GM12892 (cell line): Measurements from ENCODE around the gene TMEM205.

Experiments used
- DNase-seq: peaks from one replicate; pipeline ENCODE4 v3.0.0; 2011; ENCODE audit not compliant: insufficient read length
- FAIRE-seq: peaks from 2 replicates; lab custom pipeline; 2011; peaks lifted over from hg19 to GRCh38; lab: Jason Lieb, UNC
- POLR2A ChIP-seq: IDR thresholded peaks from 2 replicates; pipeline ENCODE4 v1.6.1; 2011; ENCODE audit warnings: low read depth, low read length, control low read depth
- POLR2AphosphoS5 ChIP-seq: IDR thresholded peaks from 2 replicates; pipeline ENCODE4 v1.6.1; 2011; ENCODE audit warnings: low read depth, low read length, control low read depth
- TAF1 ChIP-seq: IDR thresholded peaks from 2 replicates; pipeline ENCODE4 v1.6.1; 2011; ENCODE audit warnings: low read depth, mild to moderate bottlenecking, control low read depth, low read length, borderline replicate concordance

Gene TMEM205

DNA sequence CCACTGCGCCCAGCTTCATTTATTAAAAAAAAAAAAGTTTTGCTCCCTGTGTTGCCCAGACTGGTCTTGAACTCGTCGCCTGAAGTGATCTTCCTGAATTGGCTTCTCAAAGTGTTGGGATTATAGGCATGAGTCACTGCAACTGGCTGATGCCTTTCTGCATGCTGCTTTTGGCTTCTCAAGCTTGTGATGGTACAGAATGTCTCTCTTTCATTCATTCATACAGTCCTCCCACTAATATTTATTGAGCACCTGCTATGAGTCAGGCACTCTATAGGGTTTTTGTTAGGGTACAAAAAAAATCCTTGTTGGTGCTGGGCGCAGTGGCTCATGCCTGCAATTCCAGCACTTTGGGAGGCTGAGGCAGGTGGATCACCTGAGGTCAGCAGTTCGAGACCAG lies 41.1 kb downstream of the TMEM205 start:
- FAIRE-seq = no peak
- TF ChIP-seq POLR2AphosphoS5 (no peak), POLR2A (no peak), TAF1 (no peak)
- DNase-seq = no peak

- no peak for FAIRE-seq
- TF ChIP-seq POLR2A (no peak), POLR2AphosphoS5 (no peak), TAF1 (no peak)
Observed at GRCh38 chr19:11300811-11301120, 45.3 kb downstream of the TMEM205 start.

GRCh38 chr19:11299946-11300810 lies 45.9 kb downstream of the TMEM205 start:
- TF ChIP-seq POLR2A = no peak
- no peak for TF ChIP-seq TAF1
- TF ChIP-seq POLR2AphosphoS5 = no peak
- FAIRE-seq (no peak), DNase-seq (no peak)

More at GRCh38 chr19:11300811-11301120, 45.3 kb downstream of the TMEM205 start:
- DNase-seq = no peak

GRCh38 chr19:11296264-11296663 lies 49.8 kb downstream of the TMEM205 start:
- FAIRE-seq (no peak), DNase-seq (no peak)
- TF ChIP-seq TAF1 = no peak
- TF ChIP-seq POLR2A = no peak
- no peak for TF ChIP-seq POLR2AphosphoS5

DNA sequence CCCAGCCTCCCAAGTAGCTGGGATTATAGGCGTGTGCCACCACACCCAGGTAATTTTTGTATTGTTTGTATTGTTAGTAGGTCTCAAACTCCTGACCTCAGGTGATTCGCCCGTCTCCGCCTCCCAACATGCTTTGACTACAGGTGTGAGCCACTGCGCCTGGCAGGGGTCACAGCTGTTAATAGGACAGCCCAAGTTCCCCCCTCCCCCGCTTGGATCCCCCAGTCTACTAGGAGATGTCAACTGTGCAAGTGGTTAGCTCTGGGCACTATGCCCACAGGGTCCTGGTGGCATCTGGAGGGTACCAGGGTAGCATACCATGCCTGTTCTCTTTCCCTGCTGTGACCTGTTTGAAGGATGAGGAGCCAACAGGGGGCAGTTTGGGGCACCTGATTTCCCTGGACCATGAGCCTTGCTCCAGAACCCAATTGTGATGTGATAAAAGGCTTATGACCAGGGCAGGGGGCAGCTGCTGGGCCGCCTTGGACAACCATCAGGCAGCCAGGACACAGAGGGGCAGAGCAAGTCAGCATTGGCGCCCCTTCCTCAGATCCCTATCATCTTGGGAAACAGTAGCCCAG lies 50.3 kb downstream of the TMEM205 start, which contains the start of gene TSPAN16:
TSPAN16 (plus strand) TSS at position 496 of the 581 bp plus-strand sequence. CDS start 138 bp downstream, outside the sequence.
- FAIRE-seq = no peak
- no peak for DNase-seq
- TF ChIP-seq TAF1 = no peak

DNA sequence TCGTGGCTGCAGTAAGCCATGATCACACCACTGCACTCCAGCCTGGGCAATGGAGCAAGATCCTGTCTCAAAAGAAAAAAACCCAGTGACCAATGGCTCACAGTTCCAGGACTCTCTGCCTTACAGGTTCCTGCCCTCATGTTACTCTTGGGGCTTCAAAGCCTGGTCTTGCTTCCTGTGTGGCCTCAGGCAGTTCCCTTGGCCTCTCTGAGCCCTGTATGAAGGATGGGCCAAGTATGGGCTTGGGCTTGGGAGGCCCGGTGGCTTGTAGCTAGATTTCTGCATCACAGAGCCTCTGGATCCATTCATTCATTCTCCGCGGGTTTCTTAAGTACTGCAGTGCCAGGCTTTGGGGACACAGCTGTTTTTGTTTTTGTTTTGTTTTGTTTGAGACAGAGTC lies 50.9 kb downstream of the TMEM205 start:
- FAIRE-seq (no peak), DNase-seq (no peak)
- TF ChIP-seq POLR2AphosphoS5 (no peak), POLR2A (no peak), TAF1 (no peak)

- TF ChIP-seq POLR2A = no peak
- no peak for TF ChIP-seq POLR2AphosphoS5
- TF ChIP-seq TAF1 = no peak
- FAIRE-seq = peak; percentile 80
Observed at GRCh38 chr19:11293433-11294389, 52.4 kb downstream of the TMEM205 start.

More at GRCh38 chr19:11293433-11294389, 52.4 kb downstream of the TMEM205 start:
- peak; percentile 77 for DNase-seq
